ENCODE measurements around the gene TCF12. TPM values are rescaled to one million over a fixed set of nuclear protein-coding genes. Genes with fewer than 3 reads are reported as not detected.

The TCF12 gene
- total and polyA plus RNA-seq, 2 of the 8 experiments (the other 6 are each of a cell fraction or from before 2014, with no cell fraction given) = 85.8 to 101 TPM

DNA sequence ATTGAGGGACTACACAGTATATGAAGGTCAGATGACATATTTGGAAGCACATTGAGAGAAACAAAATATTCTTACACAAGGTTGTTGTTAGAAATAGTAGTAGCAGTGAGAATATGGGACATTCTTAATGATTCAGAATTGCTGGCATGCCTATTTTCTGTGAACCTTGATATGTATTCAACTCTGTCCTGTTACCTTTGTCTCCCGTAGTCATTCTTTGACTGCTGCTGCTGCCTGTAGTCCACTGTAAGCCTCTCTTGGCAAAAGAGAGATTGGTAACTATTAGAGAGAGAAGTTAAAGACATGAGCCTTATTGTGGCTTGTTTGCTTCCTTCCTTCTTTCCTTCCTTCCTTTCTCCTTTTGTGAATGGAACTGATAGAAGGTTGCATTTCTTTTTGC, 64.5 kb downstream of the TCF12 start (continued):
- TF ChIP-seq, protein P1, sequence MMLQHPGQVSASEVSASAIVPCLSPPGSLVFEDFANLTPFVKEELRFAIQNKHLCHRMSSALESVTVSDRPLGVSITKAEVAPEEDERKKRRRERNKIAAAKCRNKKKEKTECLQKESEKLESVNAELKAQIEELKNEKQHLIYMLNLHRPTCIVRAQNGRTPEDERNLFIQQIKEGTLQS (IDR thresholded peaks at IDR 0.05; ENCODE audit: insufficient read depth, low read depth, low read length) = no peak
- TF ChIP-seq EZH2 (IDR thresholded peaks at IDR 0.05; ENCODE audit: low read depth, low read length, severe bottlenecking) = no peak
- TF ChIP-seq CREB1 (IDR thresholded peaks at IDR 0.05) = no peak
- no peak for TF ChIP-seq KDM1A (IDR thresholded peaks at IDR 0.05; ENCODE audit: borderline replicate concordance, low read length)
- no peak for TF ChIP-seq FOSL1 (IDR thresholded peaks at IDR 0.05; ENCODE audit: insufficient read depth, low read depth, low read length)
- TF ChIP-seq ASH2L (IDR thresholded peaks at IDR 0.05; ENCODE audit: low read length) = no peak
- no peak for TF ChIP-seq NANOG (IDR thresholded peaks at IDR 0.05; ENCODE audit: insufficient read depth, low read depth, low read length, poor library complexity, severe bottlenecking)
- TF ChIP-seq RBBP5 (IDR thresholded peaks at IDR 0.05; ENCODE audit: borderline replicate concordance, low read depth, low read length) = no peak
- TF ChIP-seq SRF (IDR thresholded peaks at IDR 0.05; ENCODE audit: low read depth, low read length) = no peak
